Neural cell (in vitro differentiated cells): ENCODE results near the gene APH1B.

ENCODE experiments used
- EZH2 ChIP-seq: fragments of 200-600, 300-800 bp; shearing (Covaris generic), sonication (generic); IDR thresholded peaks from 2 replicates; pipeline ENCODE4 v1.6.1; 2014; ENCODE audit warnings: antibody characterized with exemption, low read length, borderline replicate concordance, mild to moderate bottlenecking; ENCODE audit not compliant: insufficient read depth, poor library complexity, severe bottlenecking
- POLR2AphosphoS5 ChIP-seq: IDR thresholded peaks from 2 replicates; pipeline ENCODE4 v1.6.1; 2012
- TAF1 ChIP-seq: IDR thresholded peaks from 2 replicates; pipeline ENCODE4 v1.6.1; 2012; ENCODE audit warnings: low read depth
- TF ChIP-seq, protein P1 (sequence below): fragments of 450-650 bp; IDR thresholded peaks from 2 replicates; pipeline ENCODE4 v1.5.1; 2014; ENCODE audit warnings: antibody characterized with exemption, mild to moderate bottlenecking, moderate library complexity; ENCODE audit not compliant: poor library complexity, severe bottlenecking

DNA sequence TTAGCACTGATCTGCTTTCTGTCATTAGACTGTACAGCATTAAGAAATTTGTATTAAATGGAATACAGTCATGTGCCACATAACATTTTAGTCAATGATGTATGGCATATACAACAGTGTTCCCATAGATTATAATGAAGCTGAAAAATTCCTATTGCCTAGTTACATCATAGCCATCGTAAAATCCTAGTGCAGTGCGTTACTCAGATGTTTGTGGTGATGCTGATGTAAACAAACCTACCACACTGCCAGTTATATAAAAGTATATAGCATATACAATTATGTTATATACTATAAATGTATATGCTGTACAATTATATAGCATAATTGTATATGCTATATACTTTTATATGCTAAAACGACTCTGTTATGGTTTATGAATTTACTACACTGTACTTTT, 41.7 kb downstream of the APH1B start:
- TF ChIP-seq, protein P1, sequence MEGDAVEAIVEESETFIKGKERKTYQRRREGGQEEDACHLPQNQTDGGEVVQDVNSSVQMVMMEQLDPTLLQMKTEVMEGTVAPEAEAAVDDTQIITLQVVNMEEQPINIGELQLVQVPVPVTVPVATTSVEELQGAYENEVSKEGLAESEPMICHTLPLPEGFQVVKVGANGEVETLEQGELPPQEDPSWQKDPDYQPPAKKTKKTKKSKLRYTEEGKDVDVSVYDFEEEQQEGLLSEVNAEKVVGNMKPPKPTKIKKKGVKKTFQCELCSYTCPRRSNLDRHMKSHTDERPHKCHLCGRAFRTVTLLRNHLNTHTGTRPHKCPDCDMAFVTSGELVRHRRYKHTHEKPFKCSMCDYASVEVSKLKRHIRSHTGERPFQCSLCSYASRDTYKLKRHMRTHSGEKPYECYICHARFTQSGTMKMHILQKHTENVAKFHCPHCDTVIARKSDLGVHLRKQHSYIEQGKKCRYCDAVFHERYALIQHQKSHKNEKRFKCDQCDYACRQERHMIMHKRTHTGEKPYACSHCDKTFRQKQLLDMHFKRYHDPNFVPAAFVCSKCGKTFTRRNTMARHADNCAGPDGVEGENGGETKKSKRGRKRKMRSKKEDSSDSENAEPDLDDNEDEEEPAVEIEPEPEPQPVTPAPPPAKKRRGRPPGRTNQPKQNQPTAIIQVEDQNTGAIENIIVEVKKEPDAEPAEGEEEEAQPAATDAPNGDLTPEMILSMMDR: no peak
- TF ChIP-seq EZH2: no peak
- TF ChIP-seq POLR2AphosphoS5: no peak
- TF ChIP-seq TAF1: no peak
